Measurements from ENCODE around the gene BAZ1B. TPM values are rescaled to one million over a fixed set of nuclear protein-coding genes. Genes with fewer than 3 reads are reported as not detected.
"Not testable (repeated sequence)": the region's sequence is repeated elsewhere in the genome, so short reads cannot be mapped to it uniquely, and the experiment has no call there.

Gene BAZ1B
- total and polyA plus RNA-seq, 9 donors, result 33.4 to 89.7 (median 58.7) TPM

GRCh38 chr7:73477376-73477775 is 44.7 kb downstream of the BAZ1B start:
- DNase-seq, result no peak
- no peaks in the 10 kb centered on the region for H3K4me1 ChIP-seq (ENCODE audit: insufficient read depth)
- H3K27ac ChIP-seq, result no peak overlapping the region
- no peak overlapping the region for H3K4me3 ChIP-seq
- intact Hi-C loops (cut with DNase I), result no loop called here
- H3K9me3 ChIP-seq, result no peaks in the 10 kb centered on the region
- TF ChIP-seq EP300 (IDR thresholded peaks at IDR 0.05) (no peak), POLR2A (IDR thresholded peaks at IDR 0.05) (no peak), CTCF (IDR thresholded peaks at IDR 0.05) (no peak)
- no peaks in the 10 kb centered on the region for H3K27me3 ChIP-seq
- no peaks in the 10 kb centered on the region for H3K36me3 ChIP-seq
- WGBS, 3 donors, result 77 to 89% (median 79%) methylated on average over 5 of the region's 5 CpGs

DNA sequence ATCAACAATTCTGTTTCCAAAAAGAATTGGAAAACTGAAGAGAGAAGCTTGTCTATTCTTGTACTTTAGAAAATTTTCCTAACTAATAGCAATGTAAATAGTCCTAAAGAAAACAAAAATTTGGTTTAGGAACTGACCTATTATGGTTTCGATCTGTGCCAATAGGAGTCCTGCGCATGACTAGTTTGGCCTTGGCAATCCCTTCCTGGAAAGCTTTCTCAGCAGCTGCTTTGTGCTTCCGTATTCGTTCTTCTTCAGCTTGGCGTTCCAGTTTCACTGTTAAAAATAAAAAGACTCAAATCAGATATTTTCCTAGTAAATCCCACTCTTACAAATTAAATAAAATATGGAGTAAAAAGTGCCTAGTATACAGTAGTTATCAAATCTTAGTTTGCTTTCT is 51.9 kb downstream of the BAZ1B start:
- TF ChIP-seq CTCF (IDR thresholded peaks at IDR 0.05) (no peak), POLR2A (IDR thresholded peaks at IDR 0.05) (no peak), EP300 (IDR thresholded peaks at IDR 0.05) (no peak)
- no peaks in the 10 kb centered on the region for H3K36me3 ChIP-seq
- WGBS, 3 donors, result 13 to 27% (median 19%) methylated on average over 5 of the region's 5 CpGs

GRCh38 chr7:73467046-73467445 is 55.0 kb downstream of the BAZ1B start:
- H3K36me3 ChIP-seq; H3K4me3 ChIP-seq; intact Hi-C loops (cut with DNase I); H3K4me1 ChIP-seq (ENCODE audit: insufficient read depth); H3K27ac ChIP-seq; H3K27me3 ChIP-seq; DNase-seq; H3K9me3 ChIP-seq: not testable (repeated sequence)
- 95 to 97% (median 97%) methylated on average over 6 of the region's 6 CpGs for WGBS, 3 donors

More for the DNA sequence above, 51.9 kb downstream of the BAZ1B start:
- Histone ChIP-seq H3K27me3 (no peaks in the 10 kb centered on the region), H3K9me3 (no peaks in the 10 kb centered on the region), H3K4me1 (ENCODE audit: insufficient read depth) (peaks cover 3% of the 10 kb centered on the region), H3K4me3 (no peak overlapping the region), H3K27ac (no peak overlapping the region)
- no peak for DNase-seq
- intact Hi-C loops (cut with DNase I), result no loop called here

DNA sequence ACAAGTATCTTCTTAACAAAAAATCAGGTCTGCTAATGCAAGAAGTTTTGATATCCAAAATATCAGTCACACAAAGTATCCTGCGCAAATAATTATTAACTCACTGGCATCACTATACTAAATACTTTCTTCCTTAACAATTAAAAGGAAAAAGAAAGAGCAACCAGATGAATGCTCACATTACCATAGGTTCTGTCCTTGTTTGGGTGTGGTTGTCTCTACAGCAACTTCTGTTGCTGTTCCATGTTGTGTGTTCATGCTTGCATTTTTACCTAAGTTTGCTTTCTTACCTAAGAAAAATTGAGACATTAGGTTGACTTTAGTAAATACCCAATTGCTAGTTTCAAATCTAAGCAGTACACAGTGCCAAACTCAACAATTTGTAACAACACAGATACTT is 56.0 kb downstream of the BAZ1B start:
- Histone ChIP-seq H3K36me3 (no peaks in the 10 kb centered on the region), H3K4me3 (no peak overlapping the region), H3K27me3 (no peaks in the 10 kb centered on the region), H3K4me1 (ENCODE audit: insufficient read depth) (peaks cover 3% of the 10 kb centered on the region), H3K27ac (no peak overlapping the region), H3K9me3 (no peaks in the 10 kb centered on the region)
- DNase-seq, result no peak
- 94 to 98% (median 96%) methylated on average over 1 of the region's 1 CpG for whole genome bisulfite sequencing, 3 donors
- TF ChIP-seq EP300 (IDR thresholded peaks at IDR 0.05) (no peak), POLR2A (IDR thresholded peaks at IDR 0.05) (no peak), CTCF (IDR thresholded peaks at IDR 0.05) (no peak)
- intact Hi-C loops (cut with DNase I), result no loop called here

DNA sequence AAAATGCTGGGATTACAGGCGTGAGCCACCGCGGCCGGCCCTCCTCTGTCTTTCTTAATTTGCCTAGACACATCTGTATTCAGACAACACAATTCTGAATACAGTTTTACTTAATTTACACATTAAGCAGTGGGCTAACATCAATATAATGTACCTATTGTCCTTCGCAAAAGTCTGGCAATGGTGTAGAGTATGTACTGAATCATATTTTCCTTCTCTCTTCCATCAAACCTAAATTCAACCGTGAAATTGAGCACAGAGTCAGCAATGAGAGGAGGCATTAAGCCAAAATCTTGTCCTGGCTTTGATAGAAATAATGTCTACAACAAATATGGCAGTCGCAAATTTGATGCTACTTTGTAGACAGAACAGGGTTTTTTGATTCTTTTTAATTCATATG is 58.1 kb downstream of the BAZ1B start:
- Histone ChIP-seq H3K27ac (no peak overlapping the region), H3K4me3 (no peak overlapping the region), H3K9me3 (no peaks in the 10 kb centered on the region), H3K36me3 (no peaks in the 10 kb centered on the region), H3K4me1 (ENCODE audit: insufficient read depth) (no peaks in the 10 kb centered on the region), H3K27me3 (no peaks in the 10 kb centered on the region)
- no peak for TF ChIP-seq EP300 (IDR thresholded peaks at IDR 0.05)
- TF ChIP-seq CTCF (IDR thresholded peaks at IDR 0.05), result no peak
- no peak for TF ChIP-seq POLR2A (IDR thresholded peaks at IDR 0.05)
- 94 to 97% (median 96%) methylated on average over 7 of the region's 7 CpGs for WGBS, 3 donors
- DNase-seq, result no peak
- intact Hi-C loops (cut with DNase I), result no loop called here

All from ovary (tissue), 9 donors.